CMK (cell line): ENCODE data around the gene KPNB1.
"Not testable (repeated sequence)": the region's sequence is repeated elsewhere in the genome, so short reads cannot be mapped to it uniquely, and the experiment has no call there.

ENCODE experiments used
- DNase-seq: peaks from one replicate; pipeline ENCODE4 v3.0.0-alpha.2; 2010; ENCODE audit warnings: low read depth

KPNB1 gene

DNA sequence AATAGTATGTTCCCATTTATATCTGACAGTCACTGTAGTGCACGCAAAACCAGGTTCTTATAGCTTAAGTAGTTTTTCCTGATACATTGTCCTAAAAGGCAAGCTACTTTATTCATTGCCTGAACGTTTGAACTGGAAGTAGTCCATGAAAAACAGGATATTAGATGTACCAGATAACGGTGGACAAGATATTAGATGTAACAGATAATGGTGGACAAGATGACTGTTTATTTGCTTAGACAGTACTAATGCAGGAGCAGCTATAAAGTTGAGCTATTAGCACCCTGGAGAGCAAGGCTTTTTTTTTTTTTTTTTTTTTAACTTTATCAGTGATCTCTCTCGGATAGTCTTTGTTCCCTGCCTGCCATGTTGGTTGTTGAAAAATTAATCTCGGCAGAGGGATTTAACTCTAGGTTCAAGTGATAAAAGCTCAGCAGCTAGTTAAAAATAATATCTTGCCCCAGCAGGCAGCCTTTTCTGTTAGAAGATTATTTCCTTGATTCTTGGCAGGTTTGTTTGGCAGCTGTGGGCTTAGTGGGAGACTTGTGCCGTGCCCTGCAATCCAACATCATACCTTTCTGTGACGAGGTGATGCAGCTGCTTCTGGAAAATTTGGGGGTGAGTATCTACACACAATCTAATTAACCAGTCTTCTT lies 26.9 kb downstream of the KPNB1 start:
- no peak for DNase-seq

DNA sequence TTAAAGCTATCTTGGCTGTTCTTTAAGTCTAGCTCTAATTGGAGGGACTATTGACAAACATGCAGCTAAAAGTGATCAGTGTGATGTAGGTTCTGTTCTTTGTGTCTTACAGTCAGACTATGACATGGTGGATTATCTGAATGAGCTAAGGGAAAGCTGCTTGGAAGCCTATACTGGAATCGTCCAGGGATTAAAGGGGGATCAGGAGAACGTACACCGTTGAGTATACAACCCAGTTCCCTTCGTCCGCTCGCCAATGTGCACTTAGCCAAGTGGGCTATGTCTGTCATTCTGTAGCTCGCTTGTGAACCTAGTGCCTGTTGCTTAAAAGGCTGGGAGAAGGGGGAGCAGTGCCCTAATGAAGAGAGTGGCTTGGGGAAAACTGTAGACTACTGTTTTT lies 28.5 kb downstream of the KPNB1 start:
- DNase-seq, result no peak

DNA sequence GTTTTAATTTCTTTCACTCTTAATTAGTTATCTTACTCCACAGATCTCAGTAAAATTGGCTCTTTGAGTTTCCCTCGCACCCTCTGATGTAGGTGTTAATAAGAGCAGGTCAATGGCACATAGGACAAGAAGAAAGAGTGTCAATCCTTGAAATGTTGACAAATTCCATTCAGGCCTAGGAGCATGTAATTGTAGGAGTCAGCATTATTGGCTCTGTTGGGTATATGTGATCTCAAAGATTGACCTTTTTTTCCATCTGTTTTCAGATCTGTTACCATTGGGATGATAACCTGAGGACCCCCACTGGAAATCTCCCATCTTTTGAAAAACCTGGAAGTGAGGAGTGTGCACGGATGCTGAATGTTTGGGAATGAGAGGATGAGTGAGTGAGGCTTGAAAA lies 32.4 kb downstream of the KPNB1 start:
- no peak for DNase-seq

DNA sequence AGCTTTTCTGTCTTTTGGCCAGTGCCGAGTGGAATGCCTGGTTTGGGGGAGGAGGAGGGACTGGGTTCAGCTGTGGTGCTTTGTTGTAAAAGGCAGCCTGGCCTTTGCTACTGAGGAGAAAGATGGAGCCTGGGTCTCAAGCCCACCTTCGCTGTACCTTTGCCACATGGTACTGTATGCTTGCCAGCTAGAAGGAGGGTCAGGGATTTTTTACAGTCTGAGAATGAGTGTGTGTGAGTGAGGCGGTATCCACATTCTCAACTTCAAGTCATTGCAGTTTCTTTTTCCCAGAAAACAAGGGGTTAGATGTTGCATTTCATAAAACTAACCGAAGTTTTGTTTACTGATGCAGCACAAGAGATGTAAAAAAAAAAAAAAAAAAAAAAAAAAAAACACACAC lies 33.0 kb downstream of the KPNB1 start:
- DNase-seq, result not testable (repeated sequence)

DNA sequence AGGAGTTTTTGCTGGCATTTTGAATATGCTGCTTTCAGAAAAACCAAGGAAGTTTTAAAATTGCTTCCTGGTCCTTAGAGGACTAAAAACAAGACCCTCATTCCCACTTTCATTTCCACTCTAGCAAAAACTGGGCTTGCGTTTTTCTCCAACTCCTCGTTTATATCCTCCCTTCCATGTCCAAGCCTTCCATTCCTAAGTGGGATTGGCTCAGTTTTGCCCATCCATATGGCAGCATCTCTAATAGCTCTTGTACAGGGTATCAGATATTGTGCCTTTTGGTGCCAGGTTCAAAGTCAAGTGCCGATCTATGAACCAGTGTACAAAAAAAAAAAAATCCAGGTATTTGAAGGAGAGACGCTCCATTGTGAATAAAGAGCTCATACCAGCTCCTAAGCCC lies 34.3 kb downstream of the KPNB1 start:
- no peak for DNase-seq

DNA sequence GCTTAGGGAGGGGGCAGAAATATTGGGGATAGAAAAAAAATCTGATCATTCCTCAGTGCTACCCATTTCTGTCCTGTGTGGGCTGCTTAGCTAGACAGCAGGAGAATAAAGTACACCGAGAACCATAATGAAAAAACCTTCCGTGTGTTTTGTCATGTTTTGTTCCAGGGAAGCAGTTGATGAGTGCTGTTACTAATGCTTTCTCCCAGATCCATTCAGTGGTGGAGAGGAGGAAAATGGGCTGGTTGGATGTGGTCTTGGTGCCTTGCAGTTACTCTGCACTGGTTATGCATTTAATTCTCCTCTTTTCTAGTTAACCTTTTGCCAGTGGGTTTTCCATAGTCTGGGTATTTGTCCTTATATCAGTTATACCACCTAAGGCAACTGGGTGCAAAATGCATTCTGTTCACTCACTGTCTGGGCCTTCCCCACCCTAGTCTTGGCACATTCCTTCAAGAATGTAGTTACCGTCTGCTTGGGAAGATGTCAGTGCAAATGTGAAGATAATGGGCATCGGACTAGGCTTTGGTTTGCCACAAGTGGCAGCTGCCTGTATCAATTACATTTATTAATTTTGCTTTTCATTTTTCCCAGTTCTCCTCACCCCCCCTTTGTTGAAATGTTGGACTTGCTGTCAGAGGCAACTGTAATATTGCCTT lies 34.9 kb downstream of the KPNB1 start:
- DNase-seq, result no peak

DNA sequence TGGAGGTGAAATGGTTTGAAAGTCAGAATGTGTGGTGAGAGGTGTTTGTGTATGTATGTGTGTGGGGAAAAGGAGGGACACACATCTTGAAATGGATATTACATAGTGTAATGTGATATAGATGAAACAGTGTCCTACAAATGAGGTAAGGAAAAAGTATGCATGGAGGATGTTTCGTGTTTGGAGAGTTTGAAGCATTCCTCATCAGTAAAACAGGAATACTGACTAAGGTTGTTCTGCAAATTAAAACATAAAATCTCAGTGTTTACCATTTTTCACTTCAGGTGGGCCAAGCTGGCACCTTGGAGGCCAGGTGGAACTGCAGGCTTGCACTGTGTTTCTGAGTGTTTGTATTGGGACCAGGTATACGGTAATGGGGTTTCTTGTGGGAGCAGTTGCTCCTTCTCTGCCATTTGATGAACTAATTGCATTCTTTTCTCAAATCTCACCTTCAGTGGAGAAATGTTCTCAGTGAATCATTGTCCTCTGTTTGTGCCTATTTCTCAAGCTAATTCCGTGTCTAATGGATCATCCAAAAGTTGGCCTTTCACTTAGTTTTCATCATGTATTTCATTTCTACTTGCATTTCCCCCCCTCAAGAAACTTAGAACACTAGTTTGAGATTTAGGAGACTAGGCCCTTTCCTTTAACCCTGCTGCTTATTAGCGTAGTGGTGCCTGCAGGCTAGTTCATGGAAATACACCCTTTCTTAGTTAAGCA lies 36.0 kb downstream of the KPNB1 start:
- no peak for DNase-seq

DNA sequence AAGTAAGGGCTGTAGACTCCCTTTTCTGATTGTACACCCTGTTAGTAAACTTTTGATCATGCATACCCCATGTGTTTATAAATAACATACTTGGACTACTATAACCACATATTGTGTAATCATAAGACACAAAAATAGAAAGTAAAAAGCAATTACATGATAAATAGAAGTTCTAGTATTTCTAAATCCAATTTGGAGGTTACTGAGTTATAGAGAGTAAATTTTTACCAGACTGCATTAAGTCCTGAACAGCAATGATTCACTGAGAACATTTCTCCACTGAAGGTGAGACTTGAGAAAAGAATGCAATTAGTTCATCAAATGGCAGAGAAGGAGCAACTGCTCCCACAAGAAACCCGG lies 36.5 kb downstream of the KPNB1 start:
- no peak for DNase-seq

DNA sequence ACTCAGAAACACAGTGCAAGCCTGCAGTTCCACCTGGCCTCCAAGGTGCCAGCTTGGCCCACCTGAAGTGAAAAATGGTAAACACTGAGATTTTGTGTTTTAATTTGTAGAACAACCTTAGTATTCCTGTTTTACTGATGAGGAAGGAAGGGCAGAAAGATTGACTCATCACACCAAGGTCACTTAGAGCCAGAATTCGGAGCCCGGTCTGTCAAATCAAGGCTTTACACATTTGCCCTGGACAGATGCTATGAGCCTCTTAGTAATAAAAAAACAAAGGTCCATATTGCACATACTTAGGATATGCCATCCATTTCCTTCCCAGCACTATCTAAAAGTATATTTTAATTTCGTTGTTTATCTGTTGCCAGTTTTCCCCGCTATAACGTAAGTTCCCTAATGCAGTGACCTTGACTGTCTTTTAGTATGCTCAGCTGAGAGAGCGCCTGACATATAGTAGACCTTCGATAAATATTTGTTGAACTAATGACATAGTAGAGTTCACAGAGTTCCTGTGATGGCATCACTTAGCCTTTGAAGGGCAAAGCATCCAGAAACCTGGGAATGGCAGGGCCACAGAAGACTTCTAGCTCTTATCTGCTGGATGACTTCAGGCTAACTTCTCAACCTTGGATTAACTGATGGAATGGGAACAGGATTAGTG lies 37.1 kb downstream of the KPNB1 start:
- no peak for DNase-seq

DNA sequence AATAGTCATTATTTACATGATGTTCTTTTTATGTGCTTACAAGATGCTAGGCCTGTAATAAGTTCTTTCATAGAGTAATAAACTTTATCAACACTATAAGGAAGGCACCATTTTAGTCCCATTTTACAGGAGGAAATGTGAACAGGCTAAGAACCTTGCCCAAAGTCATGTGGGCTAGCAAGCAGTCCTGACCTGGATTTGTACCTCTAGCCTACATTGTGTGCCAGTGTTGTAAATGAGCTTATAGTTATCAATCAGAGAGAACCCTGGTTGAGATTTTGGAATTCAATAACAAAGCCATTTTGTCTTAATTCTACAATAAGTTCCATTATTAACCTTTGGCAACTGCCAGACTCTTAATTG lies 37.6 kb downstream of the KPNB1 start:
- no peak for DNase-seq

DNA sequence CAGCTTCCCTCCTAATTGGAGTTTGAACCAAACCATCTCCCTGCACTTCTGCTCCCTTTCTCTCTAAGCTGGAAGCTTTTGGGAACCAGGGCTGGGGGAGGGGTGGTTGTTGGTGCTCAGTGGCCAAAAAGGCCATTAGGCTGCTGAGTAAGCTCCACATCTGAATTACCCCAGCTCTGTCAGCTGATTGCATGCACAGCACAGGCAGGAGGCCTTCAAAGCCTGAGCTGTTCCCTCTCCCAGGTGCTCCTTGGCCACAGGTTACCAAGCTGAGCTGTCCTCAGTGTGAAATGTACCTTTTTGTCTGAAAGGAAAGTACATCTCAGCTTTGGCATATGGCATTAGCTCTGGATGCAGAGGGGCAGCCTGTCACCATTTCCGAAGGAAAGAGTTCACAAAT lies 38.0 kb downstream of the KPNB1 start:
- DNase-seq, result no peak

DNA sequence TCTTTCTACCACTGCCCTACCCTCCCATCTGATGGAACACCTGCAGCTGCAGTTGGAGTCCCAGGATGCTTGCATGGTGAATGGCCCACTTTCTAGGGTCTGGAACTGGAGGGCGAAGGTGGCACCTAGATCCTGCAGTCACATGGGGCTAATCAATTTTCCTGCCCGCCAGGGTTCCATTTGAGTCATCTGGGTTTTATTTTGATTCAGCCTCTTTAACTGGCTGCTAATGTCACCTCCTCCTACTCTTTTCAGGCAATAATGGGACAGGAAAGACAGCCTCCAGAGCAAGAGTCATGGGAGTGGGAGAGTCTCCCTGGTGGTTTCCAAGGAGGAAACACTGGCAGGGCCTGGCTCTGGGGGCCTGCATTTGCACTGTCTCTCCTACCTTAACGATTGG lies 40.4 kb downstream of the KPNB1 start:
- DNase-seq, result no peak

DNA sequence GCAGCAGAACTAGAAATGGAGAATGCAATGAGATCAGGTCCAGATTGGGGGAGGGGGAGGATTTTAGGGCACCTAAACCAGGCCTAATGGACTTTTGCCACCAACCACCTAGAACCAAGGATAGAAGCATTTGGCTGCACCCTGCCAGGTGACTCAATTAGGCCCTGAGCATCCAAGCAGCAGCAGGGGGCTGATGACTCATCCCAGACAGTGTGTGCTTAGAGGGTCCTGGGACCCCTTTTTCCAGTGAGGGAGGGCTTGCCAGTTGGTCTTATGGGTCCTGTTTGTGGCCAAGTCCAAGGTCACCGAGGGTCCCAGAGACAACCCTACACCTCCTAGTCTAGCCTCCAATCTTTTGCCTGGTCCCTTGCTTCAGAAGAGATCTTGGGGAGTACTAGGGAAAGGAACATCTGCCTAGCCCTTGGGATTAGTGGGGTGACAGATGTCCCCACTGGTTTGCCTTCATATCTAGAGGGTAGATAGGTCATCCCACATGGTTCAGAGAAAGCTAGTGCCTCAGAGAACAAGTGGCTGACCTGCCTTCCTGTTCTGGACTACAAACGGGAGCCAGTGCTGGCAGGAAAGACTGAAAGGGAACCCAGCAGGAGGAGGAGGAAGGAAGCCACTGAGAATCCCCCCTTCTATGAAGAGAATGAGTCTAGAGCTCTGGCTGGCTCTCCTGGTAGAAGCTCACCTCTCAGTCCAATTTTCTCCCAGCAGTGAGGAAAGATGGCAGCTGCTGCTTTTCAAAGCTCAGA lies 42.6 kb downstream of the KPNB1 start:
- DNase-seq, result peak; percentile 45

DNA sequence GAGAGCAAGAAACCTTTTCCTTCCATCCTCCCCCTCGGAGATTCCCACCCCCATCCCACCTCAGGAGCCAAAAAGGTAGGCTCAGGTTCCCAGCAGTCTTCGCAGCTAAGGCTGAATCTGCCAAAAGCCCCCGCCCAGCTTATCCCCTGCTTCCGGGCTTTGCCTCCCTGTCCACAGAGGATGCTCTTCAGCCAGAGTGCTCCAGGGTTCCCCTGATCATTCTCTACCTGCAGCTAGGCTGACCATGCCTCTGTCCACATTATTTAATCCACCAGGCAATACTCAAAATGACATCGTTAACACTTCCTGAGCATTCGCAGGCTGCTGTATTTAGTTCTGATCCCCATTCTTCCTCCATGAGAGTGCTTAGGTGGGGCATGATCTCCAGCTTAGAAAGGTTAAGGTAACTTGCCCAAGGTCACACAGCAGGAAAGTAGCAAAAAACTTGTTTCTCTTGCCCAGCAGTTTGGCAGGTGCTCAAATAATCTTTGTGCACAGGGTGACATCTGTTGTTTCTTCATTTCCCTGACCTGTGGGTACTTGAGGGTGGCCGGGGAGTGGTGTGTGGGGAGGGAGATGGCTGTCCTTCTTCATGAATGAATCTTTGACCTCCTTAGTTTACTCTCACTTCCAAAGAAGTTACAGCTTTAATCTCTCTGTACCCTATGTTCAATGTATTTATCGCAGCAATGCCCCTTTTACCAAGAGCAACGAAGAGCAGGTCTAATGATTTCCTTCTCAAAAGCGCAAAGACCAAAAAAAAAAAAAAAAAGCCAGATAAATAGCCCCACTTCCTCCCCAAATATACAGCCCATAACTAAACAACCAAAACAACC lies 43.4 kb downstream of the KPNB1 start:
- DNase-seq, result no peak

DNA sequence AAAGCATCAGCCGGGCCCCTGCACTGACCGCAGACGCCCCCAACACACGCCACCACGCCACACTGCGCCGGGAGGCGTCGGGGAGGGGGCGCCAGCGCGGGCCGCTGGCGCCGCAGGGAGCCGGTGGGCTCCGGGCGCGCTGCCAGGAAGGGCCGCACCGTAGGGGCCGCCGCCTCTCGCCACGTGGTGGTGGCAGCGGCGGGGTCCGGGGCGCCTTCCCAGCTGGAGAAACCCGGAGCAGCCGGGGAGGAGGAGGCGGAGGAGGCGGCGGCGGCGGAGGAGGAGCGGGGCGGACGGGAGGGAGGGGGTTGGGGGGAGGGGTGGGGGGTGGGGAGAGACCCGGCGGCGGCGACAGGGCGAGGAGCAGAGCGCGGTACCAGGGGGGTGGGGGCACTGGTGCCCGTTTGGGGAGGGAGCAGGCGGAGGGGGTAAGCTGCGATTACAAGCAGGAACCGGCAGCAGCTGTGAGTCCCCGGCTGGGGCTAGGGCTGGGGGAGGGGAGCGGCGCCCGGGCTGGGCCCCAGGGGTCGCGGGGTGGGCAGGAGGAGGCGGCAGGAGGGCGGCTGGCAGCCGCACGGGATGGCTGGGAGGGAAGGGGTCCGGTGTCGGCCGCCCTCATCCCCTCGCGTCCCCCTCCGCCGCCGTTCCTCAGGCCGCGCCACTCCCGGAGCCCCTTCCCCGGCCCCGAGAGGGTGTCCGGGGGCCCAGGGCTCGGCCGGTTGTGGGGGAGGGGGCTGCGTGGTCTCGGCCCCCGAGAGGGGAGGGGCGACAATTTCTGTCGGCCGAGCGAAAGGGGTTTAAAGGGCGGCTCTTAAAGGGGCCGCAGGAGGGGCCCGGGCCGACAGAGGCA lies 44.2 kb downstream of the KPNB1 start, which contains the start of gene TBKBP1:
TSS of gene TBKBP1 (plus strand) at position 431 of the 850 bp plus-strand sequence. CDS start 1,952 bp downstream, outside the sequence.
- DNase-seq, result peak; percentile 75

DNA sequence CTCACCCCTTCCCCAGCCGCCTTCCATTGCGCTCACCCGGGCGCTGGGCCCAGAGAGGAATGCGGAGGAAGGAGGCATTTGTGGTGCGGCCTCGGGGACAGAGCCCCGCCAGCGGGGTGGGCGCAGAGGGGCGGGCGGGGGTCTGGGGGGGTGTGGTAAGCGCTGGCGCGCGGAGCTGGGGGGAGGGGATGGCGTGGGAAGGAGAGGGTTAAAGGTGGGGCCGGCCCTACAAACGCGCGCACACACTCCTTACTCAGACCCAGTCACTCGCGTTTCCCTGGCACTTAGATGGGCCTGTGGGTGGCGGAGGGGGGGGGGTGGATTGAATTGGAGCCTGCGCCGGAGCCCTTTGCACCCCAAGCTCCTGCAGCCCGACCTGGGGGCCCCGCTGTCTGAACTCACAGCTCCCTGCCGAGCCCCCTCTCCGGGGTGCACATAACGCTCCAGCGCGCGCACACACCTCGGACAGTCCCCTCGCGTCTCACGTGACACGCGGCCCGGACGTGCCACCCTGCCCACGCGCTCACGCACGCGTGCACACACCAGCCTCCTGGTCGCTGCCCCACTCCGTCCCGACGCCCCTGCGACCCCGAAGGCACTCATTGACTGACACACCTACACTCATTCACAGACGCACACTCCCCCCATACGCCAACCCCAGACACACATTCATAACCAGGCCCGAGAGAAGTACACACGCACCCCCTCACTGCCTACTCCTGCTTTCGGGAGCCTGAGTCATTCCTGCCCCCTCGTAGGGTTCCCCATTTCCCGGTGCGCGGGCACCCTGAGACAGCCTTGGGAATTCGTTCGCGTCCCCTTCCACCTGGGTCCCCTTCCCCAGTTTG lies 45.1 kb downstream of the KPNB1 start:
- peak; percentile 68 for DNase-seq

DNA sequence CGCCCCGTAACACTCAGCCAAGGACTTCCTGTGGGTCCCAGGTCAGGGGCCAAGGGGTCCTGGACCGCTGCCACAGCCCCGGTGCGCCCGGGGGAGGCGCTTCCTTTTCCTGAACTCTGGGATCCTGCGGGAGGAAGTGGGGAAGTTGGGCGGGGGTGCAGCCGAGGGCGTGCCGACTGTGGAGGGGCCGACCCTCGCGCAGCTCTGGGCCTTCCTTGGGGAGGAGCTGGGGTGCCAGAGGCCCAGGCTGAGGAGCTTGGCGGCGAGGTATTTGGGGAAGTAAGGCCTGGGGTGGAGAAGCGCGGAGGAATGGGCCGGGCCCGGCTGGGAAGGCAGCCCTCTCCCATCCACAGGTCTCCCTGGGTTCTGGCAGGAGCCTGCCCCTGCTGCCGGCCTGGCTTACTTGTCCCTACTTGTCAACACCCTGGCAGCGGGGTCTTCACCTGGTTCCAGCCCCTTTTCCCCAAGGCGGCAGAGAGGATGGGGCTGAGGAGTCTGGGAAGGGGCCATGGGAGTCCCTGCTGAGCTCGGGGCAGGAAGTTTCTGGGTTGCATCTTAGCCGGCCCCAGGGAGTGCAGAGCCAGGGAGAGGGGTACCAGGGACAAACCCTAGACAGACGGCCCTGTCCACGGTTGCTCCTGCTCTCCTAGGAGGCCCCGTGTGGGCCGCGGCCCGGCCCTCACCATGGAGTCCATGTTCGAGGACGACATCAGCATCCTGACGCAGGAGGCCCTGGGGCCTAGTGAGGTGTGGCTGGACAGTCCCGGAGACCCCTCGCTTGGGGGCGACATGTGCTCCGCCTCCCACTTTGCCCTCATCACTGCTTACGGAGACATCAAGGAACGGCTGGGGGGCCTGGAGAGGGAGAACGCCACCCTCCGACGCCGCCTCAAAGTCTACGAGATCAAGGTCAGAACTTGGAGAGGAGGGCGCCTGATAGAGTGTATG lies 46.0 kb downstream of the KPNB1 start:
- DNase-seq, result peak; percentile 91
